Glomerular endothelial cell (primary cell): Measurements from ENCODE around the gene ATP8B3. TPM values are rescaled to one million over a fixed set of nuclear protein-coding genes. Genes with fewer than 3 reads are reported as not detected.

Experiments used
- DNase-seq: peaks from one replicate; pipeline ENCODE4 v3.0.0-alpha.2; 2011; ENCODE audit warnings: low read depth, low spot score; ENCODE audit errors: extremely low read depth
- total RNA-seq: library from RNA; depleted of rRNA; stranded (reverse); fragments of >200 nt; gene quantifications from 2 replicates; pipeline ENCODE4 v1.2.3, GENCODE V29; 2015

Gene ATP8B3
- total RNA-seq, 1 donor from 2014 or later: 1.5 TPM

- DNase-seq: no peak
Observed at GRCh38 chr19:1836458-1837221, 24.6 kb upstream of the ATP8B3 start.

- DNase-seq: no peak
Observed at GRCh38 chr19:1833540-1833939, 21.5 kb upstream of the ATP8B3 start.

- DNase-seq: no peak
Observed at GRCh38 chr19:1832046-1832663, 20.1 kb upstream of the ATP8B3 start.

GRCh38 chr19:1830978-1831377, 18.9 kb upstream of the ATP8B3 start:
- DNase-seq: no peak

- DNase-seq: no peak
Observed at GRCh38 chr19:1830568-1830967, 18.5 kb upstream of the ATP8B3 start.

- DNase-seq: no peak
Observed at GRCh38 chr19:1829958-1830357, 17.9 kb upstream of the ATP8B3 start.

- no peak for DNase-seq
Observed at GRCh38 chr19:1828279-1829238, 16.5 kb upstream of the ATP8B3 start.

- no peak for DNase-seq
Observed at GRCh38 chr19:1827566-1828278, 15.6 kb upstream of the ATP8B3 start.

- DNase-seq: no peak
Observed at GRCh38 chr19:1826557-1827521, 14.8 kb upstream of the ATP8B3 start.

GRCh38 chr19:1825909-1826556, 14.0 kb upstream of the ATP8B3 start:
- DNase-seq: no peak

- no peak for DNase-seq
Observed at GRCh38 chr19:1824252-1824622, 12.2 kb upstream of the ATP8B3 start.

GRCh38 chr19:1823539-1824251, 11.6 kb upstream of the ATP8B3 start:
- no peak for DNase-seq

- no peak for DNase-seq
Observed at GRCh38 chr19:1823020-1823419, 10.9 kb upstream of the ATP8B3 start.

- DNase-seq: no peak
Observed at GRCh38 chr19:1822210-1822609, 10.1 kb upstream of the ATP8B3 start.

- DNase-seq: no peak
Observed at GRCh38 chr19:1819341-1820255, 7.5 kb upstream of the ATP8B3 start.

GRCh38 chr19:1818549-1819195, 6.6 kb upstream of the ATP8B3 start:
- no peak for DNase-seq
